Adrenal gland (tissue), 12 donors: ENCODE data around the gene CNTN2. TPM values are rescaled to one million over a fixed set of nuclear protein-coding genes. Genes with fewer than 3 reads are reported as not detected.
A peak's percentile ranks its signal among the peaks of the same experiment; 100 is the strongest.

ENCODE experiments used
- DNase-seq, 7 donors: peaks; one replicate each; pipeline ENCODE4 v3.0.0-alpha.2; 2019 to 2020
- H3K27ac ChIP-seq, 5 donors: fragments of 200-600 bp; sonication (generic) in 4 of 5; 1 replicate in 3 of 5; 2 replicates in 2 of 5; pipeline versions ENCODE4 v1.5.1 to v1.8.0; 2016 to 2020; ENCODE audit warnings: mild to moderate bottlenecking in 1 of 5
- H3K27me3 ChIP-seq: fragments of 200-600 bp; 2 replicates; pipeline ENCODE4 v1.8.0; 2021
- H3K36me3 ChIP-seq, 2 donors: fragments of 200-600 bp; replicated peaks in 1 of 2; 1 replicate in 1 of 2; 2 replicates in 1 of 2; pipeline versions ENCODE4 v1.5.1 to v1.8.0; 2018 to 2022
- H3K4me1 ChIP-seq, 2 donors: fragments of 200-600 bp; replicated peaks in 1 of 2; 1 replicate in 1 of 2; 2 replicates in 1 of 2; pipeline versions ENCODE4 v1.5.1 to v1.8.0; 2018 to 2021
- H3K4me3 ChIP-seq, 4 donors: fragments of 200-600 bp; sonication (generic) in 3 of 4; one replicate each; pipeline ENCODE4 v1.5.1; 2016 to 2018
- H3K9me3 ChIP-seq, 3 donors: fragments of 200-600 bp; sonication (generic) in 1 of 3; replicated peaks in 1 of 3; 1 replicate in 2 of 3; 2 replicates in 1 of 3; pipeline versions ENCODE4 v1.5.1 to v1.8.0; 2016 to 2021
- CTCF ChIP-seq, 6 experiments: fragments of 450-650 bp in 4 of 6; fragments of 200-600 bp in 2 of 6; sonication (generic) in 1 of 6; IDR thresholded peaks; 1 replicate in 5 of 6; 2 replicates in 1 of 6; pipeline versions ENCODE4 v1.5.1 to v1.8.0; 2016 to 2021; ENCODE audit warnings: antibody characterized with exemption in 6 of 6, mild to moderate bottlenecking in 2 of 6, moderate library complexity in 1 of 6
- POLR2A ChIP-seq, 2 donors: fragments of 450-650 bp; IDR thresholded peaks; one replicate each; pipeline ENCODE4 v1.6.1; 2017; ENCODE audit warnings: antibody characterized with exemption in 2 of 2, mild to moderate bottlenecking in 2 of 2, moderate library complexity in 1 of 2
- WGBS, 4 donors: extraction: QIAGEN DNeasy Blood & Tissue Kit in 2 of 4; methylation state at CpG; one replicate each; pipeline versions ENCODE4 v1.1.5 to v1.1.7; 2013 to 2017; 5-methylcytosine and 5-hydroxymethylcytosine counted together
- intact Hi-C, 2 donors: fragments of 100-400 bp; cut with DNase I; formaldehyde crosslinking; loops; one replicate each; pipeline versions ENCODE4 v1.14.1 to v1.15.0; 2022 to 2023
- polyA plus RNA-seq, 3 donors: library from polyadenylated mRNA; stranded (reverse); fragments of 200-250 nt in 2 of 3; fragments of 350-450 nt in 1 of 3; fragmentation: Illumina TruSeq in 1 of 3; extraction: RNeasy Lipid Tissue Mini Kit (QIAGEN cat#74804) in 1 of 3; gene quantifications; one replicate each; pipeline ENCODE4 v1.2.3, GENCODE V29; 2013 to 2014
- total RNA-seq, 9 donors: library from RNA; depleted of rRNA in 4 of 9; stranded (reverse); fragments of >200 nt in 4 of 9; fragments of 120-200 nt in 1 of 9; fragmentation: NEBNext Ultra II Directional in 1 of 9; extraction: Animal tissue kit (Norgen Biotek cat#: 25700) in 1 of 9; gene quantifications; one replicate each; pipeline versions ENCODE4 v1.1.0 to v1.2.4, GENCODE V29; 2013 to 2023
- donor health status: healthy with polysubstance abuse.
- donor health status: Bipolar disorder and iron deficiency.
- donor health status: DM: yes; HTN: yes; CAD: no.
- donor health status: DM: no; HTN: no; CAD: no.
- donor health status: DM: no; HTN: no; CAD: no.
- donor health status: DM: yes; HTN: yes; CAD: no.

Gene CNTN2
- total and polyA plus RNA-seq, 12 donors, result 0.08 to 3.2 (median 0.45) TPM; not detected in 1

- Histone ChIP-seq H3K27me3 (no peaks in the 10 kb centered on the region), H3K36me3 (peaks cover 0 to 12% of the 10 kb centered on the region in 2 donors), H3K9me3 (no peaks in the 10 kb centered on the region), H3K4me3 (no peak overlapping the region), H3K27ac (no peak overlapping the region), H3K4me1 (no peaks in the 10 kb centered on the region)
- DNase-seq, result no peak
- intact Hi-C loops, result no loop called here
- TF ChIP-seq POLR2A (IDR thresholded peaks at IDR 0.05) (no peak), CTCF (IDR thresholded peaks at IDR 0.05) (no peak)
- 79 to 97% (median 93%) methylated on average over 4 of the region's 4 CpGs for WGBS, 4 donors
Observed at GRCh38 chr1:205082431-205082830, 39.4 kb downstream of the CNTN2 start.

- DNase-seq, result no peak
- TF ChIP-seq POLR2A (IDR thresholded peaks at IDR 0.05) (no peak), CTCF (IDR thresholded peaks at IDR 0.05) (no peak)
- H3K9me3 ChIP-seq, result no peaks in the 10 kb centered on the region
- intact Hi-C loops, result no loop called here
- H3K4me1 ChIP-seq, result no peaks in the 10 kb centered on the region
- no peak within 1 kb of the TSS for H3K4me3 ChIP-seq
- H3K27ac ChIP-seq, result no peak within 1 kb of the TSS
- no peaks in the 10 kb centered on the region for H3K27me3 ChIP-seq
- 90 to 100% (median 96%) methylated on average over 2 of the region's 2 CpGs for WGBS, 4 donors
- H3K36me3 ChIP-seq, result peaks cover 0 to 29% of the 10 kb centered on the region in 2 donors
Observed at GRCh38 chr1:205084360-205084759, 41.3 kb downstream of the CNTN2 start, which contains the start of gene TMEM81. TSS of gene TMEM81 (minus strand) at chr1:205084460. CDS start at chr1:205084320, 140 bp downstream.

GRCh38 chr1:205088341-205088740 is 45.3 kb downstream of the CNTN2 start:
- Histone ChIP-seq H3K27me3 (no peaks in the 10 kb centered on the region), H3K27ac (no peak overlapping the region), H3K4me3 (no peak overlapping the region), H3K9me3 (no peaks in the 10 kb centered on the region), H3K4me1 (no peaks in the 10 kb centered on the region), H3K36me3 (peaks cover 0 to 48% of the 10 kb centered on the region in 2 donors)
- TF ChIP-seq CTCF (IDR thresholded peaks at IDR 0.05) (no peak), POLR2A (IDR thresholded peaks at IDR 0.05) (no peak)
- DNase-seq, result no peak
- WGBS, 4 donors, result 90 to 96% (median 95%) methylated on average over 3 of the region's 3 CpGs
- intact Hi-C loops, result no loop called here

- DNase-seq, result peak in 1 of 7 donors; percentile 13
- 89 to 94% (median 93%) methylated on average over 4 of the region's 4 CpGs for WGBS, 4 donors
- TF ChIP-seq CTCF (IDR thresholded peaks at IDR 0.05) (no peak), POLR2A (IDR thresholded peaks at IDR 0.05) (no peak)
- Histone ChIP-seq H3K4me1 (no peaks in the 10 kb centered on the region), H3K36me3 (peaks cover 0 to 71% of the 10 kb centered on the region in 2 donors), H3K9me3 (no peaks in the 10 kb centered on the region), H3K4me3 (no peak overlapping the region), H3K27ac (no peak overlapping the region), H3K27me3 (no peaks in the 10 kb centered on the region)
- intact Hi-C loops, result no loop called here
Observed at GRCh38 chr1:205091043-205091740, 48.2 kb downstream of the CNTN2 start.
